IMR-90 (cell line): ENCODE results near the gene SLC22A6. TPM values are rescaled to one million over a fixed set of nuclear protein-coding genes. Genes with fewer than 3 reads are reported as not detected.
A peak's percentile ranks its signal among the peaks of the same experiment; 100 is the strongest.

Source experiments
- ATAC-seq: fragments of 200-7000 bp; cut with Tn5 transposase; 2 replicates; pipeline ENCODE4 v1.9.1; 2020; ENCODE audit warnings: low read depth, mild to moderate bottlenecking, moderate library complexity
- BruUV-seq: library from RNA; stranded (reverse); fragments of 400-500 nt; replicated peaks from 2 replicates; lab custom pipeline; 2021; lab: Mats Ljungman, UMichigan
- CTCF ChIA-PET: fragments of 300-600 bp; formaldehyde crosslinking; extraction: SDS; loops from one replicate; lab custom pipeline; 2021; ENCODE audit warnings: antibody characterized with exemption; lab: Yijun Ruan, JAX
- POLR2A ChIA-PET: fragments of 300-600 bp; sonication (Branson Sonifier 250); formaldehyde crosslinking; loops from one replicate; lab custom pipeline; 2022; ENCODE audit warnings: antibody characterized with exemption; ENCODE audit not compliant: unreplicated experiment; lab: Charles Lee
- DNase-seq: peaks from one replicate; pipeline ENCODE4 v3.0.0; 2013
- H2AFZ ChIP-seq: replicated peaks from 2 replicates; pipeline ENCODE3; 2013; ENCODE audit warnings: low read length, mild to moderate bottlenecking; ENCODE audit not compliant: poor library complexity
- H2AK5ac ChIP-seq: 2 replicates; pipeline ENCODE4 v1.6.1; 2013; ENCODE audit warnings: low read depth, low read length, inconsistent platforms
- H2AK9ac ChIP-seq: replicated peaks from 2 replicates; pipeline ENCODE3; 2013; ENCODE audit warnings: mild to moderate bottlenecking, low read depth, low read length, moderate library complexity; ENCODE audit not compliant: poor library complexity
- H2BK120ac ChIP-seq: 2 replicates; pipeline ENCODE4 v1.6.1; 2013; ENCODE audit warnings: low read depth, low read length, inconsistent platforms
- H2BK15ac ChIP-seq: 3 replicates; pipeline ENCODE4 v1.6.1; 2013; ENCODE audit warnings: low read depth, low read length, inconsistent platforms
- H2BK20ac ChIP-seq: 2 replicates; pipeline ENCODE4 v1.6.1; 2013; ENCODE audit warnings: low read depth, mild to moderate bottlenecking, inconsistent platforms, low read length, moderate library complexity
- H2BK5ac ChIP-seq: 2 replicates; pipeline ENCODE4 v1.6.1; 2013; ENCODE audit warnings: mild to moderate bottlenecking, low read depth, low read length, inconsistent platforms; ENCODE audit not compliant: poor library complexity, severe bottlenecking
- H3K14ac ChIP-seq: replicated peaks from 2 replicates; pipeline ENCODE4 v1.6.1; 2013; ENCODE audit warnings: low read depth, low read length, inconsistent platforms
- H3K18ac ChIP-seq: 2 replicates; pipeline ENCODE4 v1.6.1; 2013; ENCODE audit warnings: low read depth, low read length, control low read depth
- H3K23ac ChIP-seq: 2 replicates; pipeline ENCODE4 v1.6.1; 2013; ENCODE audit warnings: low read depth, low read length, inconsistent platforms
- H3K27ac ChIP-seq: 2 replicates; pipeline ENCODE4 v1.5.1; 2013; ENCODE audit warnings: mild to moderate bottlenecking, control low read depth, low read length; ENCODE audit not compliant: insufficient read depth
- H3K27me3 ChIP-seq: 2 replicates; pipeline ENCODE4 v1.6.1; 2013; ENCODE audit warnings: low read length; ENCODE audit not compliant: control insufficient read depth, insufficient read depth
- H3K36me3 ChIP-seq: 2 replicates; pipeline ENCODE4 v1.6.1; 2013; ENCODE audit warnings: low read length, mixed read lengths; ENCODE audit not compliant: control insufficient read depth, insufficient read depth
- H3K4ac ChIP-seq: 2 replicates; pipeline ENCODE4 v1.6.1; 2013; ENCODE audit warnings: low read depth, low read length, inconsistent platforms
- H3K4me1 ChIP-seq: 2 replicates; pipeline ENCODE4 v1.6.1; 2013; ENCODE audit warnings: low read length, mixed read lengths; ENCODE audit not compliant: control insufficient read depth, insufficient read depth
- H3K4me2 ChIP-seq: 2 replicates; pipeline ENCODE4 v1.6.1; 2013; ENCODE audit warnings: low read depth, mild to moderate bottlenecking, control low read depth, low read length, moderate library complexity
- H3K4me3 ChIP-seq: 2 replicates; pipeline ENCODE4 v1.5.1; 2013; ENCODE audit warnings: low read depth, mild to moderate bottlenecking, control low read depth, low read length, moderate library complexity; ENCODE audit not compliant: insufficient read depth
- H3K56ac ChIP-seq: 2 replicates; pipeline ENCODE4 v1.6.1; 2013; ENCODE audit warnings: low read length, inconsistent platforms; ENCODE audit not compliant: insufficient read depth; ENCODE audit errors: extremely low read depth
- H3K79me1 ChIP-seq, 2 experiments: 2 replicates each; pipeline ENCODE4 v1.6.1; 2013; ENCODE audit warnings: low read length in 2 of 2, inconsistent platforms in 1 of 2, low read depth in 1 of 2
- H3K9ac ChIP-seq: 2 replicates; pipeline ENCODE4 v1.6.1; 2013; ENCODE audit warnings: low read depth, low read length, control low read depth
- H3K9me1 ChIP-seq: 2 replicates; pipeline ENCODE4 v1.6.1; 2013; ENCODE audit warnings: low read length, inconsistent platforms; ENCODE audit not compliant: insufficient read depth
- H3K9me3 ChIP-seq: 2 replicates; pipeline ENCODE4 v1.6.1; 2013; ENCODE audit warnings: low read length; ENCODE audit not compliant: control insufficient read depth, insufficient read depth
- H4K20me1 ChIP-seq: 2 replicates; pipeline ENCODE4 v1.6.1; 2013; ENCODE audit warnings: low read length, inconsistent platforms; ENCODE audit not compliant: insufficient read depth
- H4K5ac ChIP-seq: 2 replicates; pipeline ENCODE4 v1.6.1; 2013; ENCODE audit warnings: mild to moderate bottlenecking, low read depth, low read length, control low read depth
- H4K8ac ChIP-seq, 2 experiments: 2 replicates each; pipeline ENCODE4 v1.6.1; 2013; ENCODE audit warnings: low read depth in 2 of 2, low read length in 2 of 2, control low read depth in 1 of 2, inconsistent platforms in 1 of 2
- H4K91ac ChIP-seq: 2 replicates; pipeline ENCODE4 v1.6.1; 2013; ENCODE audit warnings: low read depth, low read length, inconsistent platforms; ENCODE audit not compliant: insufficient read depth
- NFE2L2 ChIP-seq: fragments of 150-350 bp; IDR thresholded peaks from 2 replicates; pipeline ENCODE4 v1.6.1; 2016; ENCODE audit warnings: low read depth, mild to moderate bottlenecking, low read length
- SMC3 ChIP-seq: fragments of 150-350 bp; IDR thresholded peaks from 2 replicates; pipeline ENCODE4 v1.6.1; 2016; ENCODE audit warnings: low read depth, mild to moderate bottlenecking, antibody characterized with exemption, low read length, moderate library complexity
- WGBS, 2 experiments: methylation state at CpG; one replicate each; pipeline versions ENCODE4 v1.1.5 to v1.1.7; 2013; ENCODE audit warnings: missing lambda C conversion rate in 2 of 2; ENCODE audit not compliant: insufficient read length in 1 of 2; ENCODE audit errors: extremely low coverage in 2 of 2; 5-methylcytosine and 5-hydroxymethylcytosine counted together
- dilution Hi-C: fragments of 300-500 bp; cut with HindIII; formaldehyde crosslinking; loops from one replicate; pipeline ENCODE4 v1.14.3; 2018; ENCODE audit warnings: low sequenced_read_pairs; ENCODE audit not compliant: unreplicated experiment
- in situ Hi-C: fragments of 300-500 bp; cut with MboI; formaldehyde crosslinking; loops from 3 replicates; pipeline ENCODE4 v1.14.3; 2019; ENCODE audit warnings: low sequenced_read_pairs, inconsistent platforms, mixed read lengths
- intact Hi-C: fragments of 100-400 bp; cut with micrococcal nuclease; formaldehyde crosslinking; loops from 2 replicates; pipeline ENCODE4 v1.10.0; 2022
- polyA plus RNA-seq, 3 experiments: library from polyadenylated mRNA; depleted of rRNA; stranded (reverse); fragments of >200 nt; gene quantifications; 2 replicates each; pipeline ENCODE4 v1.2.3, GENCODE V29; 2012; ENCODE audit warnings: low replicate concordance in 1 of 3
- total RNA-seq: library from RNA; depleted of rRNA; stranded (reverse); fragments of >200 nt; gene quantifications from 2 replicates; pipeline ENCODE4 v1.2.3, GENCODE V29; 2012
- TF ChIP-seq, protein P1 (sequence below): fragments of 150-350 bp; IDR thresholded peaks from 2 replicates; pipeline ENCODE4 v1.6.1; 2017; ENCODE audit warnings: mild to moderate bottlenecking, antibody characterized with exemption, low read length, low read depth

Gene SLC22A6
- total and polyA plus RNA-seq, 2 of the 4 experiments (the other 2 are of a cell fraction): not detected

DNA sequence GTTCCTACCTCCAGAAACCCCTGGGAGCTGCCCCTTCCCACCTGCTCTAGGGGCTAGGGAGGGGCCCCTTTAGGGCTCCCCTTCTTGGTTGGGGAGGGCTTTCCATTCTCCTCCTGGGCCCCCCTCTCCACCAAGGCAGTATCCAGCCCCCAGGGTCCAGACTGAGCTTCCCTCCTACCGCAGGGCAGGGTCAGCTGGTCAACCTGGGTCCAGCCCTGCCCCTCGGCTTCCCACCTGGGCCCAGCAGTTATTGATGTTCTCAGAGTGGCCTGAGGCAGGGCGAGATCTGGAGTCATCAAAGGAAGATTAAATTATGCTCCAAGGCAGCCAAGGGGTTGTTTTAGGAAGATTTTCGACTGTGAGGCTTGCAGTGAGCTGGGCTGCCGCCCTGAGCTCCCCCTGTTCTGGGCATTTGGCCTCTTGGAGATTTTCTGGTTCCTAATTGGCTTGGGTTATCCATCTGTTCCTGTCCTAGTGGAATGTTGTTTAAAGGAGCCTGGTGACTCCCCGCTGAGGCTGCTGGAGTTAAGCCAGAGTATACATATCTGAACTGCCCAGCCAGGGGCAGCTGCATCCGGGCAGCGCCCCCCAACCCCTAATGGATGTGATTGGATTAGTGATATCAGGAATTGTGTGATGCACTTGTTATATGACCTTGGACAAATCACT, 32.7 kb upstream of the SLC22A6 start:
- ChIA-PET CTCF (no interaction called here), POLR2A (no interaction called here)
- peak overlapping the region; percentile 7 for H2AFZ ChIP-seq
- H2BK15ac ChIP-seq: no peak overlapping the region
- WGBS, 2 experiments: 20% methylated on average over 1 of the region's 8 CpGs; no CpG with 5 or more reads in 1 of the 2 experiments
- H3K9me1 ChIP-seq: no peaks in the 10 kb centered on the region
- no peak overlapping the region for H3K4ac ChIP-seq
- TF ChIP-seq, protein P1, sequence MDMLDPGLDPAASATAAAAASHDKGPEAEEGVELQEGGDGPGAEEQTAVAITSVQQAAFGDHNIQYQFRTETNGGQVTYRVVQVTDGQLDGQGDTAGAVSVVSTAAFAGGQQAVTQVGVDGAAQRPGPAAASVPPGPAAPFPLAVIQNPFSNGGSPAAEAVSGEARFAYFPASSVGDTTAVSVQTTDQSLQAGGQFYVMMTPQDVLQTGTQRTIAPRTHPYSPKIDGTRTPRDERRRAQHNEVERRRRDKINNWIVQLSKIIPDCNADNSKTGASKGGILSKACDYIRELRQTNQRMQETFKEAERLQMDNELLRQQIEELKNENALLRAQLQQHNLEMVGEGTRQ: no peak
- no peak for TF ChIP-seq NFE2L2
- no peak for TF ChIP-seq SMC3
- H2AK9ac ChIP-seq: no peak overlapping the region
- ATAC-seq (peak; percentile 44), DNase-seq (no peak)
- in situ Hi-C loops (no loop called here), intact Hi-C loops (no loop called here), dilution Hi-C loops (no loop called here)
- no peak overlapping the region for H3K9ac ChIP-seq
- BruUV-seq: no TSS peak
- no peak overlapping the region for H3K14ac ChIP-seq
- H2AK5ac ChIP-seq: no peak overlapping the region
- H3K4me2 ChIP-seq: no peak overlapping the region
- no peak overlapping the region for H3K27ac ChIP-seq
- no peak overlapping the region for H3K23ac ChIP-seq
- H3K4me3 ChIP-seq: no peak overlapping the region
- H4K91ac ChIP-seq: no peak overlapping the region
- H3K4me1 ChIP-seq: no peaks in the 10 kb centered on the region
- no peaks in the 10 kb centered on the region for H3K9me3 ChIP-seq
- H3K18ac ChIP-seq: no peak overlapping the region
- H3K56ac ChIP-seq: no peak overlapping the region
- H3K79me1 ChIP-seq: no peaks in the 10 kb centered on the region
- H2BK120ac ChIP-seq: no peak overlapping the region
- H4K20me1 ChIP-seq: no peaks in the 10 kb centered on the region
- H3K36me3 ChIP-seq: no peaks in the 10 kb centered on the region
- H2BK5ac ChIP-seq: no peak overlapping the region
- no peak overlapping the region for H2BK20ac ChIP-seq
- H4K5ac ChIP-seq: no peak overlapping the region
- peaks cover 37% of the 10 kb centered on the region for H3K27me3 ChIP-seq
- no peak overlapping the region for H4K8ac ChIP-seq
